Stimulated activated effector memory CD8-positive, alpha-beta T cell treated with anti-CD3 and anti-CD28 coated beads, Interleukin-12 subunit alpha, Interleukin-12 subunit beta, amount 100 ng/mL, for 72 hours (primary cell): ENCODE results near the gene KCNIP2.
"Not testable (repeated sequence)": the region's sequence is repeated elsewhere in the genome, so short reads cannot be mapped to it uniquely, and the experiment has no call there.

Source experiments
- ATAC-seq: fragments of 150-1000 bp; cut with Tn5 transposase; 2 replicates; pipeline ENCODE4 v1.10.0; 2021
- DNase-seq, 2 donors: peaks; one replicate each; pipeline ENCODE4 v3.0.0; 2021 to 2022; ENCODE audit warnings: low spot score in 2 of 2
- H3K27ac Mint-ChIP-seq: one replicate; pipeline ENCODE4 v1.8.0; 2022; ENCODE audit warnings: mild to moderate bottlenecking, mixed read lengths
- H3K36me3 Mint-ChIP-seq: one replicate; pipeline ENCODE4 v1.8.0; 2022; ENCODE audit warnings: mild to moderate bottlenecking, mixed read lengths
- H3K4me1 Mint-ChIP-seq: one replicate; pipeline ENCODE4 v1.8.0; 2022; ENCODE audit warnings: mixed read lengths
- H3K4me3 Mint-ChIP-seq: one replicate; pipeline ENCODE4 v1.8.0; 2022; ENCODE audit warnings: mild to moderate bottlenecking, mixed read lengths
- H3K9me3 Mint-ChIP-seq: one replicate; pipeline ENCODE4 v1.8.0; 2022; ENCODE audit warnings: mixed read lengths

KCNIP2 gene

DNA sequence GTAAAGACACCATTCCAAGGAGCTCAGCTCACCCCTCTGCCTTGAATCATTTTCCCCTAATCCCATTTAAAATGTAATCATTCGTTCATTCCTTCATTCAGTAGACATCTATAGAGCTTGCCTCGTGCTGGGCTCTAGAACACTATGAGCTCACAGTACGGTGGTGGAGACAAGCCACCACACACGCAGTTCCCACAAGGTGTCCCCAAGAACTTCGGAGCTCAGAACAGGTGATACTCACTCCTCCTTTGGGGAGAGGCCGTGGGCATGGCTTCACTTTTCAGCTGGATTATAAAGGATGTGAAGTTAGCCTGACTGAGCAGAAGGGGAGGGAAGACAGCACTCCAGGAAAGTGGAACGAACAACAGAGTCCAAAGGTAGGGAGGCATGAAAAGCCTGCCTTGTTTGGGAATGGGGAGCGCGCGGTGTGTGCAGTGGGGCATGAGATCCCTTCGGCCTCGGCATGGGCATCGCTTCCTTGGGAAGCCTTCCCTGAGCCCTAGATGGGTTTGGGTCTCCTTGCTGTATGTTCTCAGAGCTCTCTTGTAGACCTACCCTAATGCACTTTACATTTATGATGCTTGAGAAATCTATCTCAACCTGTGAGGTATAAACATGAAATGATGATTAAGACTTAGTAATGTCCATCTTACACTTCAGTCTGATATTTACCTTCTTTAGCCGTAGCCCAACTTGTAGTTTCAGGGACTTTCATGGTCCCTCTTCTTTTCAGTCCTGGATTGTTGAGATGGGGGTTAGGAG lies 24.5 kb downstream of the KCNIP2 start:
- H3K36me3 Mint-ChIP-seq: peaks cover 48% of the 10 kb centered on the region
- H3K9me3 Mint-ChIP-seq: no peaks in the 10 kb centered on the region
- ATAC-seq (peak; percentile 63), DNase-seq (no peak)
- peaks cover 37% of the 10 kb centered on the region for H3K4me1 Mint-ChIP-seq
- H3K4me3 Mint-ChIP-seq: peak overlapping the region; percentile 94
- H3K27ac Mint-ChIP-seq: peak overlapping the region; percentile 99

DNA sequence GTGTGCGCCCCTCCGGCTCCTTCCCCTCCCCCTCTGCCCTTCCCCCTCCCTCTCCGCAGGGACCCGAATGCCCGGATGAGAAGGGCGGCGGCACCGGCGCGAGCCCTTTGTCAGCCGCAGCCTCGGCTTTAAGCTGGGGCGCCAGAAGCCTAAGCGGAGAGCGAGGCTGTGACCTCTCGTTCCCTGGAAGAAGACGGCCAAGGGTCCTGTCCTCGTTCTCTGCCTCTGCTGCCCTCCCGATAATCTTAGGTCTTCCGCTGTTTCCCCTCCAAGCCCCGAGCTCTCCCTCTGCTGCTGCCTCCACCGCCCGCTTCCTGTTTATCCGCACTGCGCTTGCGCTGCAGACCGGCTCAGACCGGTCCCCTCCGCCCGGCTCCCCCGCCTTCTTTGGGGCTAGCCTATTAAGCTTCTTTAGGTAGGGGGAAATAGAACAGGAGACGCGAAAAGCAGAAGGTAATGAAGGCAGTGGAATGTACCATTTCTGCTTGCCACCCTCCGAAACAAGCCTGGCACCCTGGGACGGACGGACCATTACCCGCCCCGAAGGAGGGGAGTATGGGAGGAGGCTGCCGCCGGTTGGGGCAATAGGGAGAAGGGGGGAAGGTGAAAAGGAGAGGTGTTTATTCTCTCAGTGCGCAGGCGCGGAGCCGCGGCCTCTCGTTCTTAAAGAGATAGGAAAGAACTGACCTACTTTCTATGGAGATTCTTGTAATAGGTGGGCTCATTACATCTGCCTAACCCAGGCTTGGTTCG lies 25.3 kb downstream of the KCNIP2 start, which contains the start of gene OGA:
Gene OGA, minus strand, starts transcription at position 326 of the 753 bp plus-strand sequence. CDS start 422 bp downstream, outside the sequence.
- DNase-seq: peak; percentile 89 to 98
- Mint-ChIP-seq H3K36me3 (peaks cover 55% of the 10 kb centered on the region), H3K27ac (peak within 1 kb of the TSS; percentile 99), H3K4me1 (peaks cover 43% of the 10 kb centered on the region), H3K9me3 (no peaks in the 10 kb centered on the region), H3K4me3 (peak within 1 kb of the TSS; percentile 94)
- ATAC-seq: peak; percentile 95

DNA sequence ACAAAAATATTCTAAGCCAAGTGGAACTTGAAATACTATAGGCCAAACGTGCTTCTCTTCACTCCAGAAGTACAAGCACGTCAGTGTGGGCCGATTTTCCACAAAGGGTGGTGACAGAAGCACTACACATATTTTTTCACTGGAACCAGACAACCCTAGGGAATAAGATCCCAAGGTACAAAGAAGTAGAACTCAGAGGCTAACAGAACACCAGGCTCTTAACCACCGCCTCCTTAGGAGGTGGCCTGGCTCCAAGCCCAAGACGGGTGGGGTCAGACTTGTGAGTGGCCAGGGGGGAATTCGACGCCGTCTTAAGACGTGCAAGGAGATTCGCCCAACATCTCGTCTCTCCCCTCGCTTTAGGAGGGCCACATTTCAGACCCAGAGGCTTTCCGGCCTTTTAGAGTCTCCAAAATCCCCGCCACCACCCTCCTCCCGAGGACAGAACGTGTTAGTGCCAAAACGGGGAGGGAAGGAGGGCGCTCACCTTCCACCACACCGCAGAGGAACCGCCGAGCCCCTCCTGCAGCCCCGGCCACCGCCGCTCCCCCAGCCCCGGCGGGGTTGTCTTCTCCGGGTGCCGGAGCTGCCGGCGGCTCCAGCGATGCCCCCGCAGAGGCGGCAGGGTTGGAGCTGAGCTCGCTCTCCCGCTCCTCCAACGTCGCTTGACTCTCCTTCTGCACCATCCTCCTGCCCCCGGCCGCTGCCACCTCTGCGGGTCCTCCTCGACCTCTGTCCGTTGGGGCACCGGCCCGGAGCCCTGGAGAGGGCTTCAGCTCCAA lies 26.1 kb downstream of the KCNIP2 start:
- Mint-ChIP-seq H3K4me3 (peak overlapping the region; percentile 94), H3K4me1 (peaks cover 47% of the 10 kb centered on the region), H3K27ac (peak overlapping the region; percentile 99), H3K36me3 (peaks cover 63% of the 10 kb centered on the region), H3K9me3 (no peaks in the 10 kb centered on the region)
- DNase-seq (no peak), ATAC-seq (peak; percentile 33)

DNA sequence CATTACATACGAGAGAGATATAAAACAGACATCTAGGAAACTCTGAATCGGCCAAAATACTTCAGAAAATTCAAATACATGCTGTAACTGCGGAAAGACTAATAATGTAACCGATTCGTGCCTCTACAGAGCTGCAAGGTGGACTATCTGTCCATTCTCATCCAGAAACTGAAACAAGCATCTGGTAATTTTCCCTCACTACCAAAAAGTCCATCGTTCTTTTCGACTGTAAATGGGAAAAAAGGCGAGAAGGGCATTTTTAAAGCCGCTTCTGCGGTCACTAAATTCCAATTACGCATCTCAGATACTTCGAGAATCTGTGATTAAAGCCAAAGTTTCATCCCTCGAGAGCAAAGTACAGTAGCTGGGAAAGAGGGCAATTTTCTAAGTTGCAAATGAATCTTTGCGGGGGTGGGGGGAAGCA lies 26.7 kb downstream of the KCNIP2 start:
- Mint-ChIP-seq H3K9me3 (no peaks in the 10 kb centered on the region), H3K36me3 (peaks cover 69% of the 10 kb centered on the region), H3K4me3 (peak overlapping the region; percentile 94), H3K27ac (peak overlapping the region; percentile 99), H3K4me1 (peaks cover 49% of the 10 kb centered on the region)
- no peak for DNase-seq
- no peak for ATAC-seq

DNA sequence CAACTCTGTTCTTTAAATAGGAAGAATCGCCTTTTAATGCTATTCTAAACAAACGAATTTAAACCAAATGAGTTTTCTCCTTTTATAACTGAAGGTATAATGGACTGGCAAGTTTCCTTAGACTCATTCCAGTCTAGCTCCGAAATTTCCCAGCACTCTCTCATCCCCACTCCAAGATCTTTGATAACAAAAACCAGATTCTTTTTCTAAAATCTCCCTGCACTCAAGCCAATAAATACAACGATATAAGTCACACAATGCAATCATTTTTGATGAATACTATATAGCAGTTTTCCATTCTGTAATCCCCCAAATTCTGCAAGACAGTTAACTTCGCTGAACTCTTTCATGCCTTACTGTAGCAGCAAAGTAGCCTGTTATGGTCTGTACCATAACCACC lies 27.2 kb downstream of the KCNIP2 start:
- H3K4me1 Mint-ChIP-seq: peaks cover 44% of the 10 kb centered on the region
- H3K36me3 Mint-ChIP-seq: peaks cover 75% of the 10 kb centered on the region
- ATAC-seq (no peak), DNase-seq (no peak)
- H3K9me3 Mint-ChIP-seq: no peaks in the 10 kb centered on the region
- peak overlapping the region; percentile 99 for H3K27ac Mint-ChIP-seq
- peak overlapping the region; percentile 94 for H3K4me3 Mint-ChIP-seq

DNA sequence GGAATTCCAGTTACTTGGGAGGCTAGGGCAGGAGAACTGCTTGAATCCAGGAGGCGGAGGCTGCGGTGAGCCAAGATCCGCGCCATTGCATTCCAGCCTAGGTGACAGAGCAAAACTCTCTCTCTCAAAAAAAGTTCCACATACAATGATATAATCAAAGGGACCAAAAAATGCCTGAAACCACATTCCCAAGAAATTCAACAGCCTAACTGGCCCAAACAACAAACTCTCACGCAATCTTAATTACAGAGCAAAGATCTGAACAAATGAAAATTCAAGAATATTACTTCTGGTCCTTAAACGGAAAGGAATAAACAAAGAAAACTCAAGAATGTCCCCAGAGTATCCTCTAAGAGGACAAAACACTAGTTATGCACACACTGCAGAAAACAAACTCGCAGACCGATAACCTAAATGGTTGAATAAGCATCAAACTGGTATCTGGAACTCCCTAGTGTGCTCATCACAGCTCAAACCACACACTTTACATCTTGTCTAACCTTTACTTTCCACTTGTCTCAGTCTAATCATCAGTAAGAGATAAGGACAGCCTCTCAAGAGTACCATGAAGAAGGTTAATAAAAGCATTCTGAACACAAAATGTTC lies 29.0 kb downstream of the KCNIP2 start:
- Mint-ChIP-seq H3K4me3 (peak overlapping the region; percentile 94), H3K9me3 (no peaks in the 10 kb centered on the region), H3K4me1 (peaks cover 35% of the 10 kb centered on the region), H3K27ac (peak overlapping the region; percentile 99), H3K36me3 (peaks cover 93% of the 10 kb centered on the region)
- DNase-seq: no peak
- ATAC-seq: peak; percentile 27

DNA sequence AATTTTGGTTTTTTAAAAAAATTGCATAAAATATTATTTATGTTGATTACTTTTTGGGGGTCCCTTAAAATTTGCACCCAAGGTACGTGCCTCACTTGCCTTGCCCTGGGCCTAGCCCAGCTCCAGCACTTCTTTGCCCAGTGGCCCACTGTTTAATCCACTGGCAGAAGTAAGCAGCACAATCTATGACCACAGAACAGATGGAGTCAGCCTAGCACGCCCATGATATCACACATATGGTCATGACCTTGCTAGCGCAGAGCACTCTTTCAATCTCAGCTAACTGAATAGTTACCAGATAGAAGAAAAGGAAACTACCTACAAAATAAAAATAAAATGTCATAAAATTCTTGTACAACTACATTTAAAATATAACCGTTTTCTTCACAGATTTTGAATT lies 31.0 kb downstream of the KCNIP2 start:
- H3K27ac Mint-ChIP-seq: peak overlapping the region; percentile 68
- ATAC-seq: no peak
- no peak overlapping the region for H3K4me3 Mint-ChIP-seq
- DNase-seq: no peak
- H3K36me3 Mint-ChIP-seq: peaks cover 98% of the 10 kb centered on the region
- H3K9me3 Mint-ChIP-seq: no peaks in the 10 kb centered on the region
- H3K4me1 Mint-ChIP-seq: peaks cover 23% of the 10 kb centered on the region

DNA sequence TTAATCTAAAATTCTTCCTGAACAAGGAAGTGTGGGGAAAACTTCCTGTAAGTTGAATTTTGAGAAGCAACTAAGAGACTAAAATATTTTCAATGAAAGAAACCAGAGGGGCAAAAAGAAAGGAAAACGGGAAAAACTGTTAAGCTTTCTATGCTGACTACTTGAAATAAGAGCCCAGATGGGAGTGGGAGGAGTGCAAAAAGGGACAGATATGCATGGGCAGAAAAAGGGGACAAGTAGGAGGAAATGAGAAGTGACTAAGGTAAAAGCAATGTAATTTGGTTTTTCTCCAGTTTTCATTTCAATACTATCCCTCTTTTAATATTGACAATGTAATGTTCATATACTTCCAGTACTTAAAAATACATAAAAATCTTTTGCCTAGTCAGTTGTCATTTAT lies 36.4 kb downstream of the KCNIP2 start:
- Mint-ChIP-seq H3K4me3 (no peak overlapping the region), H3K9me3 (no peaks in the 10 kb centered on the region), H3K36me3 (peaks cover 100% of the 10 kb centered on the region), H3K4me1 (peaks cover 3% of the 10 kb centered on the region), H3K27ac (peak overlapping the region; percentile 38)
- no peak for ATAC-seq
- DNase-seq: no peak

DNA sequence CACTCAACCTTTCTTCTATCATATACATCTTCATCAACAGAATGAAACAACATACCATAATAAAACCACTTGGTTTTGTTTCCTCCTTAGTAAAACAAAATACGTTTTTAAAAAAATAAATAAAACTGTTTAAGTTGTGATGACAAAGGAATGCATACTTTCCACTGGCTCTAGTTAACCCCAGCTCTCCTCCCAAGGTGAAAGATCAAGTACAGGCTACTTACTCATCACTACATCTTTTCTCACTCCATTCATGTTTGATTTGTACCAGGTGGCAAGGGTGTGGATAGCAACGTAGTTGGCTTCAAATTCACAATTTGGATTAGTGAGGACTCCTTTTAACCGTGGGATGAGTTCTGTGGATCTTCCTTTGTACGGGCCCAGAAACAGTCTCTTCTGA lies 40.1 kb downstream of the KCNIP2 start:
- H3K27ac Mint-ChIP-seq: no peak overlapping the region
- DNase-seq (no peak), ATAC-seq (no peak)
- H3K9me3 Mint-ChIP-seq: no peaks in the 10 kb centered on the region
- peaks cover 100% of the 10 kb centered on the region for H3K36me3 Mint-ChIP-seq
- H3K4me3 Mint-ChIP-seq: no peak overlapping the region
- H3K4me1 Mint-ChIP-seq: peaks cover 22% of the 10 kb centered on the region

DNA sequence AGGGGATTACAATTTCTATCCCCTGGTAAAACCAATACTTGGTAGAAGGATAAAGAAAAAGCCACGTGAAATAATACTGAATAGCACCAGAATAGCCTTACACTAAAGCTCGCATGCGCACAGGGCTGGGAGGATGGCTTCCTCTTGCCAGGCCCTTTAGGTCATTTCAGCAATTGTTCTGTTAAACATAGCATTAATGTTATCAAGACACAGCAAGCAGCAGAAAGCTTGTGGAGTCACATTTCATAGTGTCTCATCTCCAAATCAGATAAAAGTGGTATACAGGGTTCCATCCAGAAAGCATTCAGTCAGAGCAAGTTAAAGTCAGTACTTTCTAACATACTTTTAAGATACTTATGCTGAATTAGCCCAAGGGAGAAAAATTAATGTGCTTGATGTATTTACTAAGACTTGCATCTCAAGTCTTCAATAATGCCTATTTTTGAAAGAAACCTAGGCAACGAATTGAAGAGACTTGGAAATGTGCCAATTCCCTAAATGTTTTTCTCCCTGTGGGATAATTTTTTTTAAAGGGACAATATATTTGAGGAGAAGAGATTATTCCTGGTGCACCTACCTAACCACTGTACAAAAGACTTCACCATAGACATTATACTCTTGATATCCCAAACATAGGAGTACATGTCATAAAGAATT lies 46.1 kb downstream of the KCNIP2 start:
- DNase-seq (no peak), ATAC-seq (no peak)
- peaks cover 22% of the 10 kb centered on the region for H3K4me1 Mint-ChIP-seq
- no peak overlapping the region for H3K4me3 Mint-ChIP-seq
- H3K36me3 Mint-ChIP-seq: peaks cover 100% of the 10 kb centered on the region
- no peaks in the 10 kb centered on the region for H3K9me3 Mint-ChIP-seq
- H3K27ac Mint-ChIP-seq: peak overlapping the region; percentile 20

DNA sequence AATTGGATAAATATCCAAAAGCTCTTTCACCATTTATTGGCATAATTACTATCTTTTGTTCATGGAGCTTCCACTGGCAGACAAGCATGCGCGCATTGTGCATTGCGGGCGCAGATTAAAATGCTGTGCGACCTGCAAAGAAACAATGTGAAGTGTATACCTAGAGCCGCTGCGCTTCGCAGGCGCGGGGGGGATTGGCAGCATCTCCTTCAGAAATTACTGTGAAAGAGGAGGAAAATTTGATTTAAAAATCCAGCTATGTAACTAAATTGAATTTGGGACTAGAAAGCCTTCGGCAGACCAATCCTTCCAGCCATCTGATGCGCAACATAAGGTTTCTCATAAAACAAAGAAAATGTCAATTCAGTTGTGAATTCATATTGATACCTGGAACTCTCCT lies 50.1 kb downstream of the KCNIP2 start:
- peaks cover 100% of the 10 kb centered on the region for H3K36me3 Mint-ChIP-seq
- DNase-seq (no peak), ATAC-seq (no peak)
- H3K9me3 Mint-ChIP-seq: no peaks in the 10 kb centered on the region
- H3K4me3 Mint-ChIP-seq: no peak overlapping the region
- no peaks in the 10 kb centered on the region for H3K4me1 Mint-ChIP-seq
- no peak overlapping the region for H3K27ac Mint-ChIP-seq

DNA sequence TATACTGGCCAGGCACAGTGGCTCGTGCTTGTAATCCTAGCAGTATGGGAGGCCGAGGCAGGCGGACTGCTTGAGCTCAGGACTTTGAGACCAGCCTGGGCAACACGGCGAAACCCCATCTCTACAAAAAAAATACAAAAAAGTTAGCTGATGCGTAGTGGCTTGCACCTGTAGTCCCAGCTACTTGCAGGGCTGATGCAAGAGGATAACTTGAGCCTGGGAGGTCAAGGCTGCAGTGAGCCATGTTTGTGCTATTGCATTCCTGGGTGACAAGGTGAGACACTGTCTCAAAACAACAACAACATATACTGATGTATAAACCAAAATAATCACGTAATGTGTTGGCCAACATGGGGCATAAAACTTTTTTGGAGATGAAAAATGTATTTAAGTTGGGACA lies 53.9 kb downstream of the KCNIP2 start:
- Mint-ChIP-seq H3K9me3 (no peaks in the 10 kb centered on the region), H3K4me3 (no peak overlapping the region), H3K36me3 (peaks cover 100% of the 10 kb centered on the region), H3K27ac (no peak overlapping the region), H3K4me1 (peaks cover 6% of the 10 kb centered on the region)
- ATAC-seq (no peak), DNase-seq (no peak)

DNA sequence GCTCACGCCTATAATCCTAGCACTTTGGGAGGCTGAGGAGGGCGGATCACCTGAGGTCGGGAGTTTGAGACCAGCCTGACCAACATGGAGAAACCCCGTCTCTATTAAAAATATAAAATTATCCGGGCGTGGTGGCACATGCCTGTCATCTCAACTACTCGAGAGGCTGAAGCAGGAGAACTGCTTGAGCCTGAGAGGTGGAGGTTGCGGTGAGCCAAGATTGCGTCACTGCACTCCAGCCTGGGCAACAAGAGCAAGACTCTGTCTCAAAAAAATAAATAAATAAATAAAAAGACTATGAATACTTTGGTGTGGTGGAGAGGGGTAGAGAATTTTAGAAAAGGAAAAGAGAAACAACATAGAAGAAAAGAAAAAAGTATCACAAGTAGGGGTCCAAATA lies 54.4 kb downstream of the KCNIP2 start:
- ATAC-seq, H3K4me1 Mint-ChIP-seq: not testable (repeated sequence)
- H3K36me3 Mint-ChIP-seq: peaks cover 98% of the 10 kb centered on the region

DNA sequence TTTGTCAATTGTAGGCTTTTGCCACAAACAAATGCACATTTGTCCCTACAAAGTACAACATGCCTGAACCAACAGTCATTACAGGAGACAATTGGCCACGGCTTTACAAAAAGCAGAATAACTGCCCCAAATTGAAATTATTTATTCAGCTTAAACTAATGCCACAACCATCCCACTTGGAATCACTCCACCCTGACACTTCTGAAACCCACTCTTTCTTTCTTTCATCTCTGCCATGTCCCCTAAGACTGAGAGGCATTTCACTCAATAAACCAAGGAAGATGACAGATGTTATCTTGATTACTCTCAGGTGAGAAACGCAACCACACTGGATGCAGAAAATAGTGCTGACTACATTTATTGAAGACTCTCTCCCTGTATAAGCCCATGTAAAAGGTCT lies 57.8 kb downstream of the KCNIP2 start:
- no peaks in the 10 kb centered on the region for H3K9me3 Mint-ChIP-seq
- H3K4me3 Mint-ChIP-seq: no peak overlapping the region
- H3K27ac Mint-ChIP-seq: no peak overlapping the region
- DNase-seq (no peak), ATAC-seq (no peak)
- peaks cover 38% of the 10 kb centered on the region for H3K4me1 Mint-ChIP-seq
- H3K36me3 Mint-ChIP-seq: peaks cover 88% of the 10 kb centered on the region

More for the DNA sequence above, 54.4 kb downstream of the KCNIP2 start:
- not testable (repeated sequence) for H3K4me3 Mint-ChIP-seq, H3K27ac Mint-ChIP-seq, DNase-seq, H3K9me3 Mint-ChIP-seq
